Body of pancreas (tissue), 4 donors: ENCODE measurements around the gene DOHH. TPM values are rescaled to one million over a fixed set of nuclear protein-coding genes. Genes with fewer than 3 reads are reported as not detected.

Experiments used
- ATAC-seq: fragments of 150-250 bp; one replicate; pipeline ENCODE4 v1.9.1; 2016
- DNase-seq, 4 donors: peaks; one replicate each; pipeline ENCODE4 v3.0.0-alpha.2; 2019
- H3K27ac ChIP-seq, 4 donors: fragments of 200-600 bp; sonication (generic); 1 replicate in 3 of 4; 2 replicates in 1 of 4; pipeline versions ENCODE4 v1.5.1 to v1.6.1; 2016 to 2019; ENCODE audit warnings: mild to moderate bottlenecking in 1 of 4, mixed read lengths in 1 of 4, moderate library complexity in 1 of 4
- H3K27me3 ChIP-seq, 2 donors: fragments of 200-600 bp; sonication (generic); one replicate each; pipeline ENCODE4 v1.6.0; 2016; ENCODE audit warnings: mild to moderate bottlenecking in 1 of 2
- H3K36me3 ChIP-seq, 2 donors: fragments of 200-600 bp; sonication (generic); replicated peaks in 1 of 2; 2 replicates each; pipeline ENCODE4 v1.5.1; 2016; ENCODE audit warnings: low read depth in 2 of 2; ENCODE audit not compliant: insufficient read depth in 1 of 2
- H3K4me1 ChIP-seq: fragments of 200-600 bp; sonication (generic); one replicate; pipeline ENCODE4 v1.6.0; 2016
- H3K4me3 ChIP-seq, 2 donors: fragments of 200-600 bp; sonication (generic); 1 replicate in 1 of 2; 2 replicates in 1 of 2; pipeline ENCODE4 v1.5.1; 2016 to 2019
- H3K9me3 ChIP-seq, 3 donors: fragments of 200-600 bp; sonication (generic); 1 replicate in 2 of 3; 2 replicates in 1 of 3; pipeline ENCODE4 v1.5.1; 2016
- CTCF ChIP-seq, 7 experiments: fragments of 450-650 bp in 4 of 7; fragments of 200-600 bp in 3 of 7; sonication (generic) in 3 of 7; IDR thresholded peaks; one replicate each; pipeline ENCODE4 v1.5.1; 2016 to 2019; ENCODE audit warnings: antibody characterized with exemption in 7 of 7
- POLR2A ChIP-seq, 3 donors: fragments of 450-650 bp; IDR thresholded peaks; one replicate each; pipeline ENCODE4 v1.6.1; 2016; ENCODE audit warnings: antibody characterized with exemption in 3 of 3, mild to moderate bottlenecking in 2 of 3
- WGBS, 2 donors: methylation state at CpG; one replicate each; pipeline ENCODE4 v1.1.5; 2017; 5-methylcytosine and 5-hydroxymethylcytosine counted together
- intact Hi-C: fragments of 100-400 bp; cut with DNase I; formaldehyde crosslinking; loops from one replicate; pipeline ENCODE4 v1.15.1; 2023
- total RNA-seq, 2 donors: library from RNA; depleted of rRNA; stranded (reverse); fragments of >200 nt; gene quantifications; one replicate each; pipeline ENCODE4 v1.1.0, GENCODE V29; 2016

DOHH gene
- total RNA-seq, 2 donors from 2014 or later, result 9.3 to 17.5 TPM

DNA sequence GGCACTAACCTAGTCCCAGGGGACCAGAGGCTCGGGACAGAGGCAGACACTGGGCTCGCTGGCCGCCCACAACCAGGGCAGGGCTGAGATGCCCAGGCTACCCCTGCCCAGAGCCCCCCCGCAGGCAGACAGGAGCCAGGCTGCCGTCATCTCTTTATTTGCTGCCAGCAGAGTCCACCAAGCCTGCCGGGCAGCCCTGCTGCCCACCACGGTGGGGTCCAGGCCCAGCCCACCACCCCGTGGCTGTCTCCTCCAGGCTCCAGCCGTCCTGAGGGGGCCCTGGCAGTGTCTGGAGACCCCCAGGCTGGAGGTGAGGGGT lies 43.5 kb upstream of the DOHH start:
- Histone ChIP-seq H3K27ac (no peak overlapping the region), H3K9me3 (no peaks in the 10 kb centered on the region), H3K4me1 (peaks cover 13% of the 10 kb centered on the region), H3K4me3 (no peak overlapping the region), H3K27me3 (no peaks in the 10 kb centered on the region), H3K36me3 (no peaks in the 10 kb centered on the region)
- ATAC-seq (no peak), DNase-seq (no peak)
- TF ChIP-seq CTCF (IDR thresholded peaks at IDR 0.05), result no peak
- 80% methylated on average over 9 of the region's 9 CpGs; no CpG with 5 or more reads in 1 of the 2 donors for WGBS, 2 donors
- intact Hi-C loops, result no loop called here

DNA sequence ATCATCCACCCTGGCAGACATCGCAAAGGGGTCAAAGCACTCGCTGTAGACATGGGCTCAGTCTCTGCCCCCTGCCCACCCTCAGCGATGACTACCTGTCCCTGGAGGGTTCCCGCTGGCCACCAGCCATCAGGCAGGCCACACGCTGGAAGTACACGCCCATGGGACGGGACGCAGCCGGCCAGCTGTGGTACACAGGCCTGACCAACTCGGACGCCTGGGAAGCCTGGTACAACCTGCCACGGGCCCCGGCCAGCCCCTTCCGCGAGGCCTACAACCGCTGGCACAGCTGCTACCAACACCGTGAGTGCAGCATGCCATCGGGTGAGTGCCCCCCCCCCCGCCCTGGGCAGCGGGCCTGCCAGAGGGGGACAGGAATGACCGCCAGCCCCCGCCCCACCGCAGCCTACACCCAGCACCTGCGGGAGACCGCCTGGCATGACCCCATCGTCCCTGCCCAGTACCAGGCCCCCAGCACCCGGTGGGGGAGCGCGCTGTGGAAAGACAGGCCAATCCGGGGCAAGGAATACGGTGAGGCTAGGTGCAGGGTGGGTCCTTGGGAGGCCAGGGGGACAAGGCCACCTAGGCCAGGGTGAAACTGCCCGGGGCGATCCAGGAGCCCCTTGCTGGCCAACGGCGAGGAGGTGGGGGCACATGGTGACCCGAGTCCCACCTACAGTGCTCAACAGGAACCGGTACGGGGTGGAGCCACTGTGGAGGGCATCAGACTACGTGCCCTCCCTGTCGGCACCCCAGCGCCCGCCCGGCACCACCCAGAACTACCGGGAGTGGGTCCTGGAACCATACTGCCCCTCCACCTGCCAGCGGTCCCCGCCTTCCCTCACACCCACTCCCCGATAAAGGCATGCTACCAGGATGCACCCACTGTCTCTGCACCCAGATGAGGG lies 42.9 kb upstream of the DOHH start:
- Histone ChIP-seq H3K9me3 (no peaks in the 10 kb centered on the region), H3K27me3 (no peaks in the 10 kb centered on the region), H3K36me3 (no peaks in the 10 kb centered on the region), H3K4me3 (no peak overlapping the region), H3K4me1 (peaks cover 9% of the 10 kb centered on the region), H3K27ac (no peak overlapping the region)
- TF ChIP-seq CTCF (IDR thresholded peaks at IDR 0.05) (no peak), POLR2A (IDR thresholded peaks at IDR 0.05) (no peak)
- DNase-seq, result no peak
- WGBS, 2 donors, result 84 to 90% methylated on average over 4 to 37 of the region's 47 CpGs
- intact Hi-C loops, result no loop called here
- ATAC-seq, result no peak

DNA sequence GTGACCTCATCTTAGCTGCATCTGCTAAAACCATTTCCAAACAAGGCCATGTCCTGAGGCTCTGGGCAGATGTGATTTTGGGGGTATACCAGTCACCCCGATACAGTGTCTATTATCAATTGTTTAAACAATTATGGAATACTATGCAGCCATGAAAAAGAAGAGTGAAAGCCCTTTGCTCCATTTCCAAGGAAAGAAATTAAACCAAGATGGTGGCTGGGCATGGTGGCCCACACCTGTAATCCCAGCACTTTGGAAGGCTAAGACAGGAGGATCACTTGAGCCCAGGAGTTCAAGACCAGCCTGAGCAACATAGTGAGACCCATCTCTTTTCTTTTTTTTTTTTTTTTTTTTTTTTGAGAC lies 39.3 kb upstream of the DOHH start:
- 100% methylated on average over 1 of the region's 1 CpG for WGBS, 2 donors
- ATAC-seq, result no peak
- intact Hi-C loops, result no loop called here

DNA sequence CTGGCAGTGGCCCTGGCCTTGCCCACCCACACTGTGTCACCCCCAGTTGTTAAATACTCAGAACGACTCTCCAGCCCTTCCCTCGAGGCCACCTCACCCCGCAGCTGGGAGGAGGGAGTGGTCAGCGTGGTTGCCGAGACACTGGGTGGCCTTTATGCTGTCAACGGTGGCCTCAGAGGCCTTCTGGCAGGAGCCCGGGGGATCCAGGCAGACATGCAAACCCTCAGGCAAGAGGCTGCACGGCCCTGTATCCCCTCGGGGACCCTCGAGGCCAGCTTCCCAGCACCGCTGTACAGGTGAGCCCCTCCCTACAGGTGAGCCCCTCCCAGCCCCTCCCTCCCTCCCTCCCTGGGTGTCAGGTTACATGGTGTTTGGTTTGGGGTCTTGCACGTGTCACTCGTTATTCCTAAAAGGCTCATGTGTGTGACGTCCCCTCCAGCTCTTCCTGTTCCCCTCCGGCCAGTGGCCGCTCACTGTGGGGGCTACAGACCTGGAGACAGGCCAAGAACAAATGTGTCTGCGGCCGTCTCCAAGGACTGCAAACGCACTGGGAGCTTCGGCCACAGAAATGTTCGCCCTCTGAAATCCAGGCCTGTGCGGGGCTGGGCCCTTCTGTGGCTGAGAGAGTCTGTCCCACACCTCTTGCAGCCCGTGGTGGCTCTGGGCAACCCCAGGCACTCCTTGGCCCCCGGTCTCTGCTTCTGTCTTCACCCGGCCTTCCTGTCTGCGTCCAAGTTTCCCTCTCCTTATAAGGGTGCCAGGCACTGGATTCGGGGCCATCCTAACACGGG lies 38.7 kb upstream of the DOHH start, which contains the start of gene TEKTIP1:
TSS of gene TEKTIP1 (plus strand) at position 210 of the 791 bp plus-strand sequence. CDS start at position 214, 4 bp downstream.
- TF ChIP-seq POLR2A (IDR thresholded peaks at IDR 0.05) (no peak), CTCF (IDR thresholded peaks at IDR 0.05) (no peak)
- ATAC-seq, result no peak

More for the DNA sequence above, 39.3 kb upstream of the DOHH start:
- Histone ChIP-seq H3K36me3 (peaks cover 0 to 6% of the 10 kb centered on the region in 2 donors), H3K27me3 (no peaks in the 10 kb centered on the region), H3K4me3 (no peak overlapping the region), H3K9me3 (no peaks in the 10 kb centered on the region), H3K4me1 (no peaks in the 10 kb centered on the region), H3K27ac (no peak overlapping the region)
- TF ChIP-seq POLR2A (IDR thresholded peaks at IDR 0.05), result no peak
- no peak for TF ChIP-seq CTCF (IDR thresholded peaks at IDR 0.05)
- DNase-seq, result no peak

More for the DNA sequence above, 38.7 kb upstream of the DOHH start, which contains the start of gene TEKTIP1:
- Histone ChIP-seq H3K36me3 (peaks cover 0 to 8% of the 10 kb centered on the region in 2 donors), H3K9me3 (no peaks in the 10 kb centered on the region), H3K27me3 (no peaks in the 10 kb centered on the region), H3K4me3 (no peak within 1 kb of the TSS), H3K4me1 (no peaks in the 10 kb centered on the region), H3K27ac (no peak within 1 kb of the TSS)
- intact Hi-C loops, result no loop called here
- DNase-seq, result no peak
- WGBS, 2 donors, result 68 to 71% methylated on average over 13 to 27 of the region's 28 CpGs
